Neural cell (in vitro differentiated cells): ENCODE data around the gene FOXP4. TPM values are rescaled to one million over a fixed set of nuclear protein-coding genes. Genes with fewer than 3 reads are reported as not detected.

Experiments used
- H2AFZ ChIP-seq: fragments of 200-600, 300-800 bp; sonication (generic), shearing (Covaris generic); 2 replicates; pipeline ENCODE4 v1.6.0; 2014; ENCODE audit warnings: low read depth, mild to moderate bottlenecking, antibody characterized with exemption, low read length, moderate library complexity
- H3F3A ChIP-seq: fragments of 200-600 bp; shearing (Covaris generic); 2 replicates; pipeline ENCODE4 v1.6.1; 2016; ENCODE audit warnings: mild to moderate bottlenecking, moderate library complexity, mixed read lengths, antibody characterized with exemption, low read length; ENCODE audit not compliant: insufficient read depth, poor library complexity, severe bottlenecking
- H3K27ac ChIP-seq: fragments of 200-600, 300-800 bp; sonication (generic), shearing (Covaris generic); 2 replicates; pipeline ENCODE4 v1.5.1; 2014; ENCODE audit warnings: mild to moderate bottlenecking, low read length, moderate library complexity
- H3K27me3 ChIP-seq: fragments of 300-800, 200-600 bp; sonication (generic), shearing (Covaris generic); 2 replicates; pipeline ENCODE4 v1.6.0; 2014; ENCODE audit warnings: mild to moderate bottlenecking, low read depth, low read length, moderate library complexity; ENCODE audit not compliant: insufficient read depth
- H3K36me3 ChIP-seq: fragments of 300-800, 200-600 bp; sonication (generic), shearing (Covaris generic); 2 replicates; pipeline ENCODE4 v1.5.1; 2014; ENCODE audit warnings: mild to moderate bottlenecking, antibody characterized with exemption, low read length, moderate library complexity; ENCODE audit not compliant: insufficient read depth
- H3K4me2 ChIP-seq: fragments of 300-800, 200-600 bp; sonication (generic), shearing (Covaris generic); 2 replicates; pipeline ENCODE4 v1.6.0; 2014; ENCODE audit warnings: mild to moderate bottlenecking, low read length
- H3K4me3 ChIP-seq: fragments of 300-800, 200-600 bp; sonication (generic), shearing (Covaris generic); 2 replicates; pipeline ENCODE4 v1.5.1; 2014; ENCODE audit warnings: mild to moderate bottlenecking, low read length, moderate library complexity
- H3K79me2 ChIP-seq: fragments of 200-600 bp; shearing (Covaris generic); replicated peaks from 2 replicates; pipeline ENCODE4 v1.6.0; 2014; ENCODE audit warnings: mild to moderate bottlenecking, low read length, moderate library complexity; ENCODE audit not compliant: insufficient read depth
- H3K9ac ChIP-seq: fragments of 300-800, 200-600 bp; sonication (generic), shearing (Covaris generic); 2 replicates; pipeline ENCODE4 v1.6.1; 2016; ENCODE audit warnings: mild to moderate bottlenecking, low read length, mixed read lengths
- H3K9me2 ChIP-seq: fragments of 200-600 bp; shearing (Covaris generic); 2 replicates; pipeline ENCODE4 v1.6.1; 2016; ENCODE audit warnings: mild to moderate bottlenecking, low read length, mixed read lengths; ENCODE audit not compliant: insufficient read depth
- H3K9me3 ChIP-seq: fragments of 200-600, 300-800 bp; sonication (generic), shearing (Covaris generic); 2 replicates; pipeline ENCODE4 v1.6.1; 2016; ENCODE audit warnings: mild to moderate bottlenecking, mixed run types, low read length, moderate library complexity, mixed read lengths
- H4K20me1 ChIP-seq: fragments of 200-600 bp; shearing (Covaris generic); 2 replicates; pipeline ENCODE4 v1.6.1; 2016; ENCODE audit warnings: mild to moderate bottlenecking, mixed run types; ENCODE audit not compliant: insufficient read depth
- EP300 ChIP-seq: fragments of 450-650 bp; conservative IDR thresholded peaks from 2 replicates; pipeline ENCODE4 v1.6.1; 2014; ENCODE audit warnings: antibody characterized with exemption, mild to moderate bottlenecking, moderate library complexity; ENCODE audit not compliant: poor library complexity, severe bottlenecking
- EZH2 ChIP-seq: fragments of 200-600, 300-800 bp; shearing (Covaris generic), sonication (generic); IDR thresholded peaks from 2 replicates; pipeline ENCODE4 v1.6.1; 2014; ENCODE audit warnings: antibody characterized with exemption, low read length, borderline replicate concordance, mild to moderate bottlenecking; ENCODE audit not compliant: insufficient read depth, poor library complexity, severe bottlenecking
- MXI1 ChIP-seq: fragments of 450-650 bp; conservative IDR thresholded peaks from 2 replicates; pipeline ENCODE4 v1.6.1; 2014; ENCODE audit warnings: antibody characterized with exemption, mild to moderate bottlenecking; ENCODE audit not compliant: poor library complexity, severe bottlenecking
- POLR2AphosphoS5 ChIP-seq: IDR thresholded peaks from 2 replicates; pipeline ENCODE4 v1.6.1; 2012
- RAD21 ChIP-seq: fragments of 450-650 bp; conservative IDR thresholded peaks from 2 replicates; pipeline ENCODE4 v1.6.1; 2014; ENCODE audit warnings: antibody characterized with exemption, mild to moderate bottlenecking, moderate library complexity
- SMC3 ChIP-seq: fragments of 450-650 bp; conservative IDR thresholded peaks from 2 replicates; pipeline ENCODE4 v1.6.1; 2014; ENCODE audit warnings: antibody characterized with exemption, mild to moderate bottlenecking, moderate library complexity; ENCODE audit not compliant: poor library complexity
- TAF1 ChIP-seq: IDR thresholded peaks from 2 replicates; pipeline ENCODE4 v1.6.1; 2012; ENCODE audit warnings: low read depth
- polyA plus RNA-seq: library from polyadenylated mRNA; depleted of rRNA; stranded (reverse); fragments of >200 nt; gene quantifications from 2 replicates; pipeline ENCODE4 v1.2.3, GENCODE V29; 2014
- TF ChIP-seq, protein P1 (sequence below): IDR thresholded peaks from 2 replicates; pipeline ENCODE4 v1.6.1; 2012; ENCODE audit warnings: borderline replicate concordance
- TF ChIP-seq, protein P2 (sequence below): fragments of 450-650 bp; IDR thresholded peaks from 2 replicates; pipeline ENCODE4 v1.5.1; 2014; ENCODE audit warnings: antibody characterized with exemption, mild to moderate bottlenecking, moderate library complexity; ENCODE audit not compliant: poor library complexity, severe bottlenecking

The FOXP4 gene
- polyA plus RNA-seq, 1 donor from 2014 or later, result 7.1 TPM

DNA sequence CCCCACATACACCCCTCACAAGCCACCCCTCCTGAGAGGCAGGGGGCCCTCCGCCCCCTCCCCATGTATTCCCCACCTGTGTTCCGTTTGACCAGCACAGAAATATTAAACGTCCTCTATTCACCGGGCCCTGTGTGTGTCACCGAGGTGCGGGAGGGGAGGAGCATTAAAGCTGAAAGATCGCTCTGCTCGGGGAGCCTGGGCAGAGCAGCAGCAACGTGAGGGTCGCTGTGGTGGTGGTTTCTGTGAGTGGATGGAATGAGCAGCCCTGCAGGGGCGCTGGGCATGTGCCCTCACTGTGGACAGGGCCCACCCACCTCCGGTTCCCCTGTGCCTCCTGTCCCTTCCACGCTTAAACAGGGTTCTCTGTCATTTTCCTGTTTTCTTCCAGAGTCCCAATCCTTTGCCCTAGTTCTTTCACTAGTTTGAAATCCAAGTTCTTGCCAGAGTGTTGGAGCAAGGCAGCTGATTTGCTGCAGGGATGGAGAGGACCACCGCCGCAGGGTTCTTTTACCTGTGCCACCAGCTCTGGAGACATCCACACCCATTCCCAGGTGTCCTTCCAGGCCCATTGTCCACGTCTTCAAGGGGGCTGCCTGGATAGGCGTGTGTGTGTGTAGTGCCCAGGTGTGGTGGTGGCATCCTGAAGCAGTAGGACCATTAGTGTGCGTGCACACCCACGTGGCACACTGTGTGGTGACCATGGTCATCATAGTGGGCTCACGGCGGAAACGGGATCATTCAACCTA, 54.5 kb downstream of the FOXP4 start:
- Histone ChIP-seq H3K27ac (no peak overlapping the region), H3K4me2 (no peak overlapping the region)

DNA sequence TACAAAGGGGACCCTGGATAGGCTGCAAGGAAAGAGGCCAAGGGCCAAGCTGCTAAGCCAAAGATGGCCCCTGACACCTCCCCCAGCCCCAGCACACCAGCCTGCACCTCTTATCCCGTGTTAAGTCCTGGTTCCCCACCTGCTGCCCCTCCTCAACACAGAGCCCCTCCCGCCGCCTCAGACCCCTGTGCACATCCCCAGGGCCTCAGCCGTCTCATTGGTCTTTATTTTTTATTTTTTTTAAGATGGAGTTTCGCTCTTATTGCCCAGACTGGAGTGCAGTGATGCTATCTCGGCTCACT, 55.0 kb downstream of the FOXP4 start:
- Histone ChIP-seq H3K9me3 (no peaks in the 10 kb centered on the region), H3K4me2 (no peak overlapping the region)

More for the DNA sequence above, 54.5 kb downstream of the FOXP4 start:
- Histone ChIP-seq H3K79me2 (no peaks in the 10 kb centered on the region), H3F3A (peaks cover 3% of the 10 kb centered on the region), H3K9me2 (no peaks in the 10 kb centered on the region), H3K27me3 (no peaks in the 10 kb centered on the region), H3K36me3 (no peaks in the 10 kb centered on the region), H2AFZ (no peak overlapping the region), H3K9ac (no peak overlapping the region), H3K9me3 (no peaks in the 10 kb centered on the region), H3K4me3 (no peak overlapping the region), H4K20me1 (no peaks in the 10 kb centered on the region)
- TF ChIP-seq SMC3, result no peak
- TF ChIP-seq, protein P1, sequence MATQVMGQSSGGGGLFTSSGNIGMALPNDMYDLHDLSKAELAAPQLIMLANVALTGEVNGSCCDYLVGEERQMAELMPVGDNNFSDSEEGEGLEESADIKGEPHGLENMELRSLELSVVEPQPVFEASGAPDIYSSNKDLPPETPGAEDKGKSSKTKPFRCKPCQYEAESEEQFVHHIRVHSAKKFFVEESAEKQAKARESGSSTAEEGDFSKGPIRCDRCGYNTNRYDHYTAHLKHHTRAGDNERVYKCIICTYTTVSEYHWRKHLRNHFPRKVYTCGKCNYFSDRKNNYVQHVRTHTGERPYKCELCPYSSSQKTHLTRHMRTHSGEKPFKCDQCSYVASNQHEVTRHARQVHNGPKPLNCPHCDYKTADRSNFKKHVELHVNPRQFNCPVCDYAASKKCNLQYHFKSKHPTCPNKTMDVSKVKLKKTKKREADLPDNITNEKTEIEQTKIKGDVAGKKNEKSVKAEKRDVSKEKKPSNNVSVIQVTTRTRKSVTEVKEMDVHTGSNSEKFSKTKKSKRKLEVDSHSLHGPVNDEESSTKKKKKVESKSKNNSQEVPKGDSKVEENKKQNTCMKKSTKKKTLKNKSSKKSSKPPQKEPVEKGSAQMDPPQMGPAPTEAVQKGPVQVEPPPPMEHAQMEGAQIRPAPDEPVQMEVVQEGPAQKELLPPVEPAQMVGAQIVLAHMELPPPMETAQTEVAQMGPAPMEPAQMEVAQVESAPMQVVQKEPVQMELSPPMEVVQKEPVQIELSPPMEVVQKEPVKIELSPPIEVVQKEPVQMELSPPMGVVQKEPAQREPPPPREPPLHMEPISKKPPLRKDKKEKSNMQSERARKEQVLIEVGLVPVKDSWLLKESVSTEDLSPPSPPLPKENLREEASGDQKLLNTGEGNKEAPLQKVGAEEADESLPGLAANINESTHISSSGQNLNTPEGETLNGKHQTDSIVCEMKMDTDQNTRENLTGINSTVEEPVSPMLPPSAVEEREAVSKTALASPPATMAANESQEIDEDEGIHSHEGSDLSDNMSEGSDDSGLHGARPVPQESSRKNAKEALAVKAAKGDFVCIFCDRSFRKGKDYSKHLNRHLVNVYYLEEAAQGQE, result no peak
- peak; percentile 15 for TF ChIP-seq POLR2AphosphoS5
- no peak for TF ChIP-seq TAF1
- no peak for TF ChIP-seq RAD21
- TF ChIP-seq EP300, result no peak
- no peak for TF ChIP-seq EZH2

More for the DNA sequence above, 55.0 kb downstream of the FOXP4 start:
- Histone ChIP-seq H3K36me3 (no peaks in the 10 kb centered on the region), H3K27ac (no peak overlapping the region), H3K9ac (no peak overlapping the region), H3K27me3 (no peaks in the 10 kb centered on the region), H3K79me2 (no peaks in the 10 kb centered on the region), H2AFZ (no peak overlapping the region), H3F3A (peaks cover 3% of the 10 kb centered on the region), H4K20me1 (no peaks in the 10 kb centered on the region), H3K9me2 (no peaks in the 10 kb centered on the region), H3K4me3 (no peak overlapping the region)
- no peak for TF ChIP-seq EP300
- no peak for TF ChIP-seq TAF1
- no peak for TF ChIP-seq SMC3
- TF ChIP-seq, protein P1, result no peak
- no peak for TF ChIP-seq POLR2AphosphoS5
- TF ChIP-seq EZH2, result no peak
- TF ChIP-seq, protein P2, sequence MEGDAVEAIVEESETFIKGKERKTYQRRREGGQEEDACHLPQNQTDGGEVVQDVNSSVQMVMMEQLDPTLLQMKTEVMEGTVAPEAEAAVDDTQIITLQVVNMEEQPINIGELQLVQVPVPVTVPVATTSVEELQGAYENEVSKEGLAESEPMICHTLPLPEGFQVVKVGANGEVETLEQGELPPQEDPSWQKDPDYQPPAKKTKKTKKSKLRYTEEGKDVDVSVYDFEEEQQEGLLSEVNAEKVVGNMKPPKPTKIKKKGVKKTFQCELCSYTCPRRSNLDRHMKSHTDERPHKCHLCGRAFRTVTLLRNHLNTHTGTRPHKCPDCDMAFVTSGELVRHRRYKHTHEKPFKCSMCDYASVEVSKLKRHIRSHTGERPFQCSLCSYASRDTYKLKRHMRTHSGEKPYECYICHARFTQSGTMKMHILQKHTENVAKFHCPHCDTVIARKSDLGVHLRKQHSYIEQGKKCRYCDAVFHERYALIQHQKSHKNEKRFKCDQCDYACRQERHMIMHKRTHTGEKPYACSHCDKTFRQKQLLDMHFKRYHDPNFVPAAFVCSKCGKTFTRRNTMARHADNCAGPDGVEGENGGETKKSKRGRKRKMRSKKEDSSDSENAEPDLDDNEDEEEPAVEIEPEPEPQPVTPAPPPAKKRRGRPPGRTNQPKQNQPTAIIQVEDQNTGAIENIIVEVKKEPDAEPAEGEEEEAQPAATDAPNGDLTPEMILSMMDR, result no peak
- TF ChIP-seq RAD21, result no peak
- no peak for TF ChIP-seq MXI1
